HTERT RPE-1 (cell line): ENCODE data around the gene ACP7.

ENCODE experiments used
- in situ Hi-C: fragments of 300-500 bp; cut with MboI; formaldehyde crosslinking; loops from 4 replicates; pipeline ENCODE4 v1.14.3; 2020; ENCODE audit warnings: low sequenced_read_pairs

The ACP7 gene

DNA sequence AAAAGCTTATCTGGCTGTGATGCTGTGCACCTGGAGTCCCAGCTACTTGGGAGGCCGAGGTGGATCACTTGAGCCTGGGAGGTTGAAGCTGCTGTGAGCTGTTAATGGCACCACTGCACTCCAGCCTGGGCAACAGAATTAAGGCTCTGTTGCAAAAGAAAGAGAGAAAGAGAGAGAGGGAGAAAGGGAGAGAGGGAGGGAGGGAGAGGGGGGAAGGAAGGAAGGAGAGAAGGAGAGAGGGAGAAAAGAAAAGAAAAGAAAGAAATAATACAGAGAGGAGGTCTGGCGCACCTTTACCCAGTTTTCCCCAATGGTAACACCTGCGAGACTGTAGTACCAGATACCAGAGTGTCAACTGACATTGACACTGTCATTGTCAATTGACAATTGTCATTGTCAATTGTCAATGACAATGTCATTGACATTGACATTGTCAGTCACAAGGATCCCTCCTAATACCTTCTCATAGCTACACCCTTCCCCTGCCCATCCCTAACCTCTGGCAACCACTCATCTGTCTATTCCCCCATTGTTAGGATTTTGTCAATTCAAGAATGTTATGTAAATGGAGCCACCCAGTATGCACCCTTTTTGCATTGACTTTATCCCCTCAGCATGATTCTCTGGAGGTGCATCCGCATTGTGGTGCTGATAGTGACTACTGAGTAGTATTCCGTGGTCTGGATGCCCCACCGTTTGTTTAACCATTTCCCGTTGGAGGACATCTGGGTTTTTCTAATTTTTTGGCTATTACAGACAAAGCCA is 62.7 kb downstream of the ACP7 start:
- in situ Hi-C loops = no loop called here

GRCh38 chr19:39147480-39147879 is 63.3 kb downstream of the ACP7 start:
- in situ Hi-C loops = no loop called here

DNA sequence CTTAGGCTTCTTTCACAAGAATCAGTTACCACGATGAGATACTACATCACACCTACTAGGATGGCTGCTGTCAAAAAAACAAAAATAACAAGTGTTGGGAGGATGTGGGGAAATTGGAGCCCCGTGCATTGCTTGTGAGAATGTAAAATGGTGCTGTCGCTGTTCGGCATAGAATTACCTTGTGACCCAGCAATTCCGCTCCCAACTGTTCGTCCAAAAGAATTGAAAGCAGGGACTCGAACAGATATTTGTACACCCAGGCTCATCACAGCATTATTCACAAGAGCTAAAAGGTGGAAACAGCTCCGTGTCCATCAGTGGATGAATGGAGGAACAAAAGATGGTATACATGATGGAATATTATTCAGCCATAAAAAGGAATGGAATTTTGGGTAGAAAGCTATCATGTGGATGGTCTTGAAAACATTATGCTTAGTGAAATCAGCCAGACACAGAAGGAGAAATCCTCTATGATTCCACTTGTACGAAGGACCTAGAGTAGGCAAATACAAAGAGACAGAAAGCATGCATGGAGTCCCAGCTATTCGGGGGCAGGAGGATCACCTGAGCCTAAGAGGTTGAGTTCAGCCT is 64.9 kb downstream of the ACP7 start:
- in situ Hi-C loops = no loop called here

DNA sequence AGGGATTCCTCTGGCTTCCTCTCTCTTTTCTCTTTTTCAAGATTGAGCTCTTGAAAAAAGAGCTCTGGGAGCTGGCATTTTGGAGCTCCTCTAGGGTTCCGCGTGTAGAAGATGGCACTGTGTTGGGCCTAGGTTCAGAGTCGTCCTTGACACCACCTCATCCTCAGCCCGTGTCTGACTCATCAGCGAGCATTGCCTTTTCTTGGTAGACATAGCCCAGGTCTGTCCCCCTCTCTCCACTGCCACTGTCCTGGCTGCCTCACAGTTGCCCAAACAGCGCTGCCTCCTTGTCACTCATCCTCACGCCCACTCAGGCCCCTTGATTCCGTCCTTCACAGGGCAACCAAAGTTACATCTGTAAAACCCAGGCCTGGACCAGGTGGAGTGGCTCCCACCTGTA is 66.1 kb downstream of the ACP7 start:
- in situ Hi-C loops = no loop called here

GRCh38 chr19:39150807-39151600 is 66.8 kb downstream of the ACP7 start:
- in situ Hi-C loops = no loop called here

DNA sequence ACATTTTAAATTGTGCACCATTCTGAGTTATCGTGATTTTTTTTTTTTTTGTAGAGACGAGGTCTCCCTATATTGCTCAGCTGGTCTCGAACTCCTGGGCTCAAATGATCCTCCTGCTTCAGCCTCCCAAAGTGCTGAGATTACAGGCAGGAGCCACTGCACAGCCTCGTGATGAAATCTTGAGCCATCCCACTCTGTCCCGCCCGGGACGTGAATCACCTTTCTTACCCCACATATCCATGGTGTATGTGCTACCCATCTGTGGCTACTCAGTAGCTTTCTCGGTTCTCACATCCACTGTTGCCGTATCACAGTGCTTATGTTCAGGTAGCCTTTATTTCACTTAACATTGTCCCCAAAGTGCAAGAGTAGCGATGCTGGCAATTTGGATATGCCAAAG is 67.9 kb downstream of the ACP7 start:
- in situ Hi-C loops = no loop called here

DNA sequence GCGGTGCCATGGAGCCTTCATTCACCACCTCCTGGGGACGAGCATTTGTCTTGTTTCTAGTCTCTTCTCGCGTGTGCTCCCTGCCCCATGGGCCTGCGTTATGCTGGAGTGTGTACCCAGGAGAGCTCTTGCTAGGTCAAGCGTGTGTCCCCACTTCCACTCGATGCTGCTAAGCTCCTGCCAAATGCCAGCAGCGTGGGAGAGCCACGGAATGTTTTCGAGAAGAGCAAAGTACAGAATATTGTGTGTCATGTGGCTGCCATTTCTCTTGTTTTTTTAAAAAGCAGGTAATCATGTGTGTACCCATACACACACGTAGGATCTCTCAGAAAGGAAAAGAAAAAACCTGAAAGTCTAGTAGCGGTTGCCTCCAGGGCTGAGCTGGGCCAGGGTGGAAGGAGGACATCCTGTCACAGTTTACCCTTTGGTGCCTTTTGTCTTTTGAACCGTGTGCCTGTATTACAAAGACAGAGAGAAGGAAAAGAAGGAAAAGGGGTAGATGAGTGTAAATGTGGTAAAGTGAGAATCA is 70.0 kb downstream of the ACP7 start:
- in situ Hi-C loops = no loop called here

DNA sequence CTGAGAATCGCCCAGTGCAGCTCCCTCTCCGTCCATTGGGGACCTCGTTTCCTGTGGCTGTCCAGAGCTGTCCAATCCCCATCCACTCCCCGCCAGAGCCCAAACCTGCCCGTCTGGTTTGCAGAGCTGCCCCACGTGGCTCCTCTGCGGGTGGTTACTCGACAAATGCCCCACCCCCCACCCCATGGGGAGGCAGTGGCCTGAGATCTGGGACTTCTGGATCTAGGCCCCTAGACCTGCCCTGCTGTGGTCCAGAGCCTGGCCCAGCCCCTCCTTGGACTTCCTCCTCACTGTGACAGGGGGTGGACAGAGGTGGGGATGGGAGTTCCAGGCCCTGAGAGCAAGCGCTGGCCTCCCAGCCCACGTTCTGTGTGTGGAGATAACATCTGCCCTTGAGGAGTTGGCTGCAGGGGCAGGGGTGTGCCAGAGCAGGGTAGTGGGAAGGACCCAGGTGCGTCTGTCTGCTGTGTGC is 70.5 kb downstream of the ACP7 start:
- in situ Hi-C loops = no loop called here

DNA sequence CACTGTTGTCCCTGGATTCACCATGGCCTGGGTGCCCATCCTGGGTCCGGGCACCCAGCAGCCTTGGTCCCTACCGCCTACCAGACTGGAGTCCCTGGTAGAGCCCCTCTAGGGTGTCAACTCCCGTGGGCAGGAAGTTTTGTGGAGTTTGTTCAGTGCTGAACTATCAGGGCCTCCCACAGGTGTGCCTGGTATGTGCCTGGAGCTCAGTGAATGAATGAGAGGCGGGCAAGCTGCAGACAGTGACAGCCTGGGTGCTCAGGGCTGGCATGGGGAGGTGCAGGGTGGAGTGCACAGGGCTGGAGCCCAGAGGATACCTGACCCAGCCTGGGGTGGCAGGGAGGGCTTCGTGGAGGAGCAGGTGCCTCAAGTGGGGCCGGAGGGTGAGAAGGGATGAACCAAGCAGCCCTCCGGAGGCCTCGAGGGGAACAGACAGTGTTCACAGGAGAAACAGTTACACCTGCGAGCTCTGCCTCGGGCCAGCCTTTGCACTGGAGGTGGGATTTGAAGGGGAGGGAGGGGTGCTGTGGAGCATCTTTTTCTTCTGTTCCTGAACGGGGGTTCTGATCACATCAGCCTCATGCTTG is 71.0 kb downstream of the ACP7 start:
- in situ Hi-C loops = no loop called here

DNA sequence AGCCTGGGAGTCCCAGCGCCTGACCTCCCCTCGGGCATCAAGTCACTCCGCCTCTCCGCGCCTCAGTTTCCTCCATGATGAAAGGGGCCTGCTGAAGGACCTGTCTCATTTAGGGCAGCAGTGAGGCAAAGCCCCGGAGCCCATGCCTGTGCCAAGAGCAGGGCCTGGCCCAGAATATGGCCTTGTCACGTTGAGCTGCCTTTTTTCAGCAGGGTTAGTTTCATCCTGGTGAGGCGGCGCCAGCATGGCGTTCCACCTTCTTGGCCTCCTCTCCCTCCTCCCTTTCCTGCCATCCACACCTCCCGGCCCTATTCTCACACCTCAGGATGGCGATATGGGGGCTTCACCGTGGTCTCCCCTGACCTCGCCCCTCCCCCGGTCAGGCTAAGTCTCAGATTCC is 71.6 kb downstream of the ACP7 start:
- in situ Hi-C loops = no loop called here

- in situ Hi-C loops = no loop called here
Measured at GRCh38 chr19:39156326-39157230, 72.4 kb downstream of the ACP7 start.

- in situ Hi-C loops = no loop called here
Measured at GRCh38 chr19:39157275-39157996, 73.3 kb downstream of the ACP7 start.

DNA sequence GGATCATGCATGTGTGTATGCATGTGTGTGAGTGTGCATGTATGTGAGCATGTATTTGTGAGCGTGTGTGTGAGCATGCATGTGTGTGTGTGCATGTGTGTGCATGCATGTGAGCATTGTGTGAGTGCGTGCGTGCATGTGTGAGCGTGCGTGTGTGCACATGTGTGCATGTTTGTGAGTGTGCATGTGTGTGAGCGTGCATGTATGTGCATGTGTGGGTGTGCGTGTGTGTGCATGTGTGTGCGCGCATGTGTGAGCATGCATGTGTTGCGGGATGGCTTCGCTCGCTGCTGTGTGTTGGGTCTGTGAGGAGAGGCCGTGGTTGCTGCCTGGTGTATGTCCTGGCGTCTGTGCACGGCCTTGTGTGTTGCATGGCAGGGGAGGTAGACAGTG is 73.8 kb downstream of the ACP7 start:
- in situ Hi-C loops = no loop called here

DNA sequence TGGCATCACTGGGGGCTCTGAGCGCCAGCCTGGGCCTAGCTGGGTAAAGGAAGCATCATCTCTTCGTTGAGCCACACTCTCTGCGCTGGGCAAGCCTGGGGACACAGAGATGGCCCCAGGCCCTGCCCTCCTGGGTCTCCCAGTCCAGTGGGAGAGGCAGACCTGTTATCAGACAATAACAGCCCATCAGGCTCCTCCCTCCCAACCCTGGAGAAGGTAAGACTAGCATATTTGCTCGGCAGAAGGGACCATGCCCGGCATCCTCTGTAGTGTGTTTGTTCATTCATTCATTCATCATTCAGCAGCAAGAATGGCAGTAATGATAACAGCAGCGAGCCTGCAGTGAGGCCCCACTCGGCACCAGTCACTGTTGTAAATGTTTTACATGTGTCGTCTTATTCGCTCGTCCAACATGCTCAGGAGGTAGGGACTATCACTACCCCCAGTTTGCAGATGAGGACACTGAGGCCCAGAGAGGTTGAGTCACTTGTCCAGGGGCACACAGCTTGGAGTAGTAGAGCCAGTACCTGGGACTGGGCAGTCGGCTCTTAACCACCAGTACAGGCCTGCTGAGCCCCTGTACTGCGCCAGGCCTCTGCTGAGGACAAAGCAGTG is 74.6 kb downstream of the ACP7 start:
- in situ Hi-C loops = no loop called here

DNA sequence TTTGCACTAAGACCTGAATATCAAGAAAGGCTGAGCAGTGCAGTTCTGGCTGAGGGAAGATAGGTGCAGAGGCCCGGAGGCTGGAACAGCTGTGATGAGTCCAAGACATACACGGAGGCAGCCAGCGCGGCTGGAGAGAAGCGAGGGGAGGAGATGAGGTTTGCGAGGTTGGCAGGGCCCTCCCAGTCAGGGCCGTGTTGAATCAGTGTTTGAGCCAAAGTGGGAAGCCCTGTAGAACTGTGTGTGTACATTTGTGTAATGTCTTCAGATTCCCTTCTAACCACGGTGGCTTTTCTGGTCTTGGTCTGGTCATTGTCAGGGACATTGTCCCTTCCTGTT is 76.3 kb downstream of the ACP7 start:
- in situ Hi-C loops = no loop called here
